ENCODE results near the gene STOML1.
"Not testable (repeated sequence)": the region's sequence is repeated elsewhere in the genome, so short reads cannot be mapped to it uniquely, and the experiment has no call there.

The STOML1 gene

GRCh38 chr15:73948396-73948795, 43.7 kb downstream of the STOML1 start:
- FAIRE-seq (no peak), DNase-seq (ENCODE audit: low spot score) (no peak)

DNA sequence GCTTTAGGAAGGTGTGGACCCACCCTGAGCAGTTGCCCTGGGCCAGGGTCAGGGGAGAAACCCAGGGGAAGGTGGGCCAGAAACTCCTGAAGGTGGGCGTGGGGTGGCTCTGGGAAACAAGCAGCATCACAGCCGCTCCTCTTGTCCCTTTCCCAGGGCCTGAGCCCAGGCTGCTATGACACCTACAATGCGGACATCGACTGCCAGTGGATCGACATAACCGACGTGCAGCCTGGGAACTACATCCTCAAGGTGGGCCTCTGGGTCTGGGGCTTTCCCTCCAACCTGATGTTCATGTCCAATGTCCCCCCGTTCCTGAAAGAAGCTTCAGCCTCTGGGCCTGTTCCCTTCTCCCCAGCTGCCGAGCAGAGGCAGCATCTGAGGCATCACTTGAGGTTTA, 44.4 kb downstream of the STOML1 start:
- DNase-seq (ENCODE audit: low spot score), result no peak
- no peak for FAIRE-seq

DNA sequence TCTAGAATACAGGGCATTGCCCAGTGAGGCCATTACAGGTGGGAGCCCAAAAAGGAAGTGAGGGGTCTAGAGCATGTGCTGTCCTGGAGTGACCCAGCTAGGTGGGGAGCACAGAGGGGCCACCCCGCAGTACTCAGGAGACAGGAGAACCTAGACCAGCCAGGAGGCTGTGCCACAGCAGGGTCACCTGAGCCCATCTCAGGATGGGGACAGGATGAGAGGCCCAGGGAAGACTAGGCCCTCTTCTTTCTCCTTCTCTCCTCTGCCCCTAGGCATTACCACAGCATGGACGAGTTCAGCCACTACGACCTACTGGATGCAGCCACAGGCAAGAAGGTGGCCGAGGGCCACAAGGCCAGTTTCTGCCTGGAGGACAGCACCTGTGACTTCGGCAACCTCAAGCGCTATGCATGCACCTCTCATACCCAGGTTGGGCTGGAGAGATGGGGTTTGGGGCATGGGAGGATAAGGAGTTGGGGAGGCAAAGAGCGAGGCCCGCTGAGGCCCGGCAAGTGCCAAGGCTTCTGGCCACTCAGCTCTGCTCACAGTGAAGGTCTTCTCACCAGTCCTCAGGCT, 45.2 kb downstream of the STOML1 start:
- no peak for DNase-seq (ENCODE audit: low spot score)

DNA sequence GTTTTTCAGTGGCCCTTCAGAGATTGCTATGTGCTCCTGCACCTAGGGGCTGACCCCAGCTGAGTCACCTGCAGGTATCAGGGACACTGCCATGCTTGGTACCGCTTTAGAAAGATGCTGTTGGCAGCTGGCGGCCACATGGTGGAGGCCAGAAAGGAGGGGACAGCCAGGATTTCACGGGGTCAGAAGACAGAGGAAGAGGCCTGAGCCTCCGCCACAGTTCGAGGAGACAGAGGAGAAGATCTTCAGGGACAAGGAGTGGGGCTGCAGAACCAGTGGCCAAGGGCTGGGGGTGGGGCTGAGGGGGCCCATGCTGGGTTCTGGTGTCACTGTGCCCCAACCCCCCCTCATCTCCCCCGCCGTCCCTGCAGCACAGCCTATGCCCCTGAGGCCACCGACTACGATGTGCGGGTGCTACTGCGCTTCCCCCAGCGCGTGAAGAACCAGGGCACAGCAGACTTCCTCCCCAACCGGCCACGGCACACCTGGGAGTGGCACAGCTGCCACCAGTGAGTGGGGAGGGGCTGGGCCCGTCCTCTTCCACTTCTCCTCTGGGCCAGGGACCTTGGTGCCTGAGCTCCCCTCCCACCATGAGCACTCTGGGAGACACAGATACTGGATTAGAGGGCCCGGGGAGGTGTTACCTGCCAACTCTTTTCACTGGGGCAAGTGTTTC, 45.9 kb downstream of the STOML1 start:
- DNase-seq (ENCODE audit: low spot score) (no peak), FAIRE-seq (no peak)

More for the DNA sequence above, 45.2 kb downstream of the STOML1 start:
- FAIRE-seq, result no peak

GRCh38 chr15:73945130-73945508, 47.0 kb downstream of the STOML1 start:
- DNase-seq (ENCODE audit: low spot score), result no peak
- no peak for FAIRE-seq

DNA sequence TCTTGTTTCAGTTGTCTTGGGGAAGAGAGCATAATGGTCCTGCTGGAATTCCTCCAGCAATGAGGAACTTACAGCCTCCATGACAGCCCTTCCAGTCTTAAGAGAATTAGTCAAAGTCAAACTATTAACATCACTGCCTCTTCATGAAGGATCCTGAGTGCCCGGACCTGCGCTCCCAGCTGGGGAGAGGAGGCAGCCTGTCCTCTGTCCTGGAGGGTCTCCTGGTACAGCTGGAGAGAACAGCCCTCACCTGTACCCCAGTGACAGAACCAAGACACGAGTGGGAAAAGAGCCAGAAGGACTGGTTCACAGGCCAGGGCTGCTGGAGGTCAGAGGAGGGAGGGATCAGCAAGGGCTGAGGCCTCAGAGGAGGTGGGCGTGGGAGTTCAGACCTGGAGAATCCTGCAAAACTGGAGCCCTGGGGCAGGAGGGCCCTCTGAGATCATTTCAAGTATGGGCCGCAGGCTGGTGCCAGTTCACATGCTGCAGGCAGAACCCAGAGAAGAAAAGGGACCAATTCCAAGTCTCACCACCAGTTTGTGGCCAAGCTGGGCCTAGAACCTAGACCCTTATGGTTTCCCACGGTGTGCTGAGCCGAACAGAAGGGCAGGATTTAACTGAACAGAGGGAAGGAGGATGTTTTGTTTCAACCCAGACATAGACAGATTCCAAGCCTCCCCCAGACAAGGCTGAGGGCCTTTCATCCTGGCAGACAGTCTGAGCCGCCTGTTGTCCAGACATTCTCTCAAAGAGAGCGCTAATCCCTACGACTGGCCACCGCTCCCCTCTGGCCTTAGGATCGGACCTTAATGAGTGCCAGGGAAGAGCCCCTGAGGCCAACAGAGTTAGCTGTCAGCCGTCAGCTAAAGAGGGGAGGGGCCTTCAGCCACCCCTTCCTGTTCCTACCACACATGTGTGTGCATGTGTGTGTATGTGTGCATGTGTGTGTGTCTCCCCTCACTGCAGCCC, 47.6 kb downstream of the STOML1 start:
- no peak for DNase-seq (ENCODE audit: low spot score)
- FAIRE-seq, result no peak

- DNase-seq (ENCODE audit: low spot score), result no peak
- FAIRE-seq, result no peak
Measured at GRCh38 chr15:73942751-73943270, 49.3 kb downstream of the STOML1 start.

GRCh38 chr15:73941871-73942635, 50.0 kb downstream of the STOML1 start:
- FAIRE-seq (no peak), DNase-seq (ENCODE audit: low spot score) (peak; percentile 48)

GRCh38 chr15:73941449-73941848, 50.6 kb downstream of the STOML1 start:
- DNase-seq (ENCODE audit: low spot score) (no peak), FAIRE-seq (no peak)

- no peak for FAIRE-seq
- peak; percentile 88 for DNase-seq (ENCODE audit: low spot score)
Measured at GRCh38 chr15:73941044-73941443, 51.1 kb downstream of the STOML1 start.

- FAIRE-seq, result no peak
Measured at GRCh38 chr15:73940061-73940981, 51.8 kb downstream of the STOML1 start.

GRCh38 chr15:73939138-73939537, 53.0 kb downstream of the STOML1 start:
- DNase-seq (ENCODE audit: low spot score) (no peak), FAIRE-seq (no peak)

More at GRCh38 chr15:73940061-73940981, 51.8 kb downstream of the STOML1 start:
- no peak for DNase-seq (ENCODE audit: low spot score)

DNA sequence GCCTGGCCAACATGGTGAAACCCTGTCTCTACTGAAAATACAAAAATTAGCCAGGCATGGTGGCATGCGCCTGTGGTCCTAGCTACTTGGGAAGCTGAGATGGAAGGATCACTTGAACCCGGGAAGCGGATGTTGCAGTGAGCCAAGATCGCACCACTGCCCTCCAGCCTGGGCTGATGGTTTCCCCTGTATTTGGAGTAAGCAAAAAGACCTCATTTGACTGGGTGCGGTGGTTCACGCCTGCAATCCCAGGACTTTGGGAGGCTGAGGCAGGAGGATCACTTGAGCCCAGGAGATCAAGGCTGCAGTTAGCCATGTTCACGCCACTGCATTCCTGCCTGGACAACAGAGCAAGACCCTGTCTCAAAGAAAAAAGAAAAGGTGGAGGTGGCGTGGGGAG, 53.6 kb downstream of the STOML1 start:
- FAIRE-seq; DNase-seq (ENCODE audit: low spot score): not testable (repeated sequence)

DNA sequence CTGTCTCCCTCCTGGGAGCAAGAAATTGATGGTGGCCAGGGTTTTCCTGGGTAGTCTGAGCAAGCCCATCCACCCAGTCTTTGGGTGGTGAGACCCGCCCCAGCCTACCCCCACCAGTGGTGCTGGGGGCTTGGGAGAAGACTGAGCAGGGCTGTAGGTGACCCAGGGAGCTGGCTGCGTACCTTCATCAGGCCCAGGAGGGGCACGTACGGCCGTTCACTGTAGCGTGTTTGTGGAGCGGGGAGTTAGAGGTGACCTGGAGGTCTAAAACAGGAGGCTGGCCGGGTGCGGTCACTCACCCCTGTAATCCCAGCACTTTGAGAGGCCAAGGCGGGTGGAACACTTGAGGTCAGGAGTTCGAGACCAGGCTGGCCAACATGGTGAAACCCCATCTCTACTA, 54.4 kb downstream of the STOML1 start:
- FAIRE-seq (no peak), DNase-seq (ENCODE audit: low spot score) (no peak)

- FAIRE-seq, result no peak
Measured at GRCh38 chr15:73937296-73937695, 54.8 kb downstream of the STOML1 start.

DNA sequence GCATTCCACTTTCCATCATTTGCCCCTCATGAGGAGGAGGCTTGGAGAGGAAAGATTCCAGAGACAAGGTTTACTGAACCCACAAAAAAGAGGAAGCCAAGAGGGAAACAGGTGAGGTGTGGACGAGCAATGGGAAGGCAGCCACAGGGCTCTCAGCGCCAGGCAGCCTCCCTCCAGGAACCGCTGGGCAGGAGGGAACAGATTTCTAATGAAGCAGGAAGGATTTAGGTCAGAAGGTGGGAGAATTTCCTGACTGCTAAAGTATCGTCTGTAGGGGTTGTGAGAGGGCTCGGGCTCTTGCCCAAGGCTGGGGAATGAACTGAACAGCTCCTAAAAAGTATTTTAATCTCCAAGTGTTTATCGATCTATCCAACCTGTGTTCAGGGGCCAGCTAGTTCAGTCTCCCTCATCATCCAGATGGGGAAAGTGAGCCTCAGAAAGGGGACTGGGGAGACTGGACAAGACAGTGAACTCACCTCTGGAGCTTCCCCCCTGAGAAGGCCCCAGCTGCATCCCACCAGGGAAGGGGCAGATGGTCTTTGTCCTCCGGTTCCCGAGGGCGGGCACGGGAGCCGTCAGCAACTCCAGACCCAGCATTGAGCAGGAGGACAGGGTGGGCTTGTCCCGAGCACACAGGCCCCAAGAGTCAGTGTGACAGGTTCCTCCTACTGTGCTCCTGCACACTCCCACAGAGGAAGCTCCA, 55.4 kb downstream of the STOML1 start:
- no peak for FAIRE-seq

More at GRCh38 chr15:73937296-73937695, 54.8 kb downstream of the STOML1 start:
- no peak for DNase-seq (ENCODE audit: low spot score)

DNA sequence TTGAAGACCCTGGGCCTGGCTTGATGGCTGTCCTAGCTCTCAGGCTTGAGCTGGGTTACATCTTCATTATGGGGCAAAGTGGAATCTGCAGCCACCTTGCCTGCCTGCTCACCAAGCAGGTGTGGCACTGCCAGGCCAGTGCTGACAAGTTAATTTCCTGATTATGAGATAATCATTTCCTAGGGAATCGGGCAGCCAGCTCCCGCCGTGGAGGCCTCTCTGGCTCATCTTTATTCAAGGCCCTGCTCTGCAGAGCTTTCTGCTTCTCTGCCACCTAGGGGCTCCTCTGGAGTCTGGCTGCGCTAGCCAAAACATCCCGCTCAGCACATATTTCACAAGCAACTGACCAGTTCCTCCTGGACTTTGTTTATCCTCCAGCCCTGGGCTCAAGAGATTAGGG, 55.9 kb downstream of the STOML1 start:
- FAIRE-seq, result no peak
- no peak for DNase-seq (ENCODE audit: low spot score)

More for the DNA sequence above, 55.4 kb downstream of the STOML1 start:
- no peak for DNase-seq (ENCODE audit: low spot score)

DNA sequence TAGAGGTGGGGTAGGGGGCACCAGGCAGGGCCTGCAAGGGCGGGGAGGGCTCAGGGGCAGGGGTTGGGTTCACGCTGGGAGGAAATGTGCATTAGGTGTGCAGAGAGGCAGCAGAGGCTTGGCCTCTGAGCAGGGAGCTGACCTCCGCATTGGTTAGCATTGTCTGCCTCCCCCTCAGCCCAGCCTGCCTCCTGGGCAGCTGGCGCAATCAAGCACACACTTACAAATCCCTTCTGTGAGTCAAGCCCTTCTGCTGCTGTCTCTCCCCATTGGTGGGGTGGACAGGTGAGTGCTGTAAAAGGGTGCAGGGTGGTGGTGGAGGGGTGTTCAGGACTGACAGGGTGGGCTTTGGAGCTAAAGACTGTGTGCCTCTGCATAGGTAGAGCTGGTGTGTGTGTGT, 56.5 kb downstream of the STOML1 start:
- FAIRE-seq, result no peak
- DNase-seq (ENCODE audit: low spot score), result no peak

DNA sequence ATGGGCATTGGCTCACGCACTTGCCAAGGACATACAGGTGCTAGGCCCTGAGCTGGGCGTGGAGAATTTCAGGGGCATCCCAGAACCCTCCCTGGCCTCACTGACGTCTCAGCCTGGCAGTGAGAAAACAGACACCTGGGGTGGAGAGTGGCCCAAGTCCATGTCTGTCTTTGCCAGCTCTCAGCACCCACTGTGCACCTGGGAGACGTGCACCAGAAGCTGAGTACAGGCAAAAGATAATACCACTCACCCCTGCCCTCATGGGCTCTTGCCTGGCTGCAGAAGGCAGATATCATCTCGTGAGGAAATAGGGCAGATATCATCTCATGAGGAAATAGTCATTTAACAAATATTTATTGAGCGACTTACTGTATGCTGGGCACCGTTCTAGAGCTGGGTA, 57.8 kb downstream of the STOML1 start:
- DNase-seq (ENCODE audit: low spot score) (no peak), FAIRE-seq (no peak)
